Inflammatory macrophage treated with lipopolysaccharide for 1 hour (primary cell): ENCODE data around the gene TUBB4B.
A peak's percentile ranks its signal among the peaks of the same experiment; 100 is the strongest.

Experiments used
- DNase-seq, 2 donors: peaks; one replicate each; pipeline ENCODE4 v3.0.0-alpha.2; 2020 to 2022

TUBB4B gene

GRCh38 chr9:137273095-137273490, 32.0 kb downstream of the TUBB4B start:
- no peak for DNase-seq

GRCh38 chr9:137273611-137274320, 32.7 kb downstream of the TUBB4B start:
- DNase-seq: no peak

- no peak for DNase-seq
Observed at GRCh38 chr9:137275203-137275587, 34.1 kb downstream of the TUBB4B start.

GRCh38 chr9:137275588-137276472, 34.7 kb downstream of the TUBB4B start:
- peak; percentile 58 to 69 for DNase-seq

GRCh38 chr9:137276473-137277328, 35.6 kb downstream of the TUBB4B start:
- peak in 1 of 2 donors; percentile 14 for DNase-seq

GRCh38 chr9:137277329-137278041, 36.4 kb downstream of the TUBB4B start, which contains the start of gene TOR4A:
TOR4A (plus strand) TSS chr9:137277726; CDS start chr9:137278690, 964 bp downstream.
- DNase-seq: peak; percentile 73 to 82

- peak in 1 of 2 donors; percentile 37 for DNase-seq
Observed at GRCh38 chr9:137278061-137278701, 37.1 kb downstream of the TUBB4B start.

GRCh38 chr9:137278721-137279711, 37.9 kb downstream of the TUBB4B start:
- no peak for DNase-seq

- no peak for DNase-seq
Observed at GRCh38 chr9:137279741-137280473, 38.8 kb downstream of the TUBB4B start.

GRCh38 chr9:137280474-137281344, 39.6 kb downstream of the TUBB4B start:
- no peak for DNase-seq

GRCh38 chr9:137281345-137282116, 40.4 kb downstream of the TUBB4B start:
- no peak for DNase-seq

GRCh38 chr9:137286975-137287383, 45.9 kb downstream of the TUBB4B start:
- peak; percentile 20 to 46 for DNase-seq

- no peak for DNase-seq
Observed at GRCh38 chr9:137293094-137293481, 52.0 kb downstream of the TUBB4B start.
